Measurements from ENCODE around the gene CCNQ.

Gene CCNQ

DNA sequence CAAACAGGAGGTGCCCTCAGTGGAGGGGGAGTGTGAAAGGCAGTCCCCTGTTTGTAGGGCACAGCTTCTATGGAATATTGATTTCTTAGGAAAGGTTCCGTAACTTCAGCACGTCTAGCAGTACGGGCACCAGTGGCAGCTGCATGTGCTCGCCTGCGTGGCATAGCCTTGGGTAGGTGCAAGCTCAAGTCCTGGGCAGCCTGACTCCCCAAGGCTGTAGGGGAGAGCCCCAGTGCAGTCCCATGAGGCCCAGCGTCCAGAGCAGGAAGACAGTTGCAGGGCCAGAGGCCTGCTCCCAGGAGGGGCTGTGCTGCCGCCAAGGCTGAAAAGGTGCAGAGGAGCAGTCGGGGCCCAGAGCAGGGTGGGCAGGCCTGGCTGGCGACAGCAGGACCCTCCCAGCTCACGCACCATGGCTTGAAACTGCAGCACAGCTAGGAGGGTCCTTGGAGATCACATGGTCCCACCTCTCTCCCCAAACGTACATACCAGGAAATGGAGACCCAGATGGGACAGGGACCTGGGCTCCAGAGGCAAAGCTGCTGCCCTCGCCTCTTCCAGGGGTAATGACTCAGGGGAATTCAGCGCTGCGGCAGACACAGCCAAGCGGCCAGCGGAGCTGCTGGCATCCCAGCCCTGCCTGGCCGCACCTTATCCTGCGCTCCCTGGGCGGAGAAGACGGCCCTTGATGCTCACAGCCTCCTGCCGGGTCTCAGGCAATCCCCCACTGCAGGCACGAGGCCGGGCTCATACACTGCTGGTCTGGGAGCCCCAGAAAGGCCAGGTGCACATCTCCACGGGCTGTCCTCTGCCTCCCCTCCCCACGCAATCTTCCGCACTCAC lies 42.0 kb upstream of the CCNQ start:
- FAIRE-seq (no peak), DNase-seq (ENCODE audit: insufficient read length, low spot score) (no peak)
- TF ChIP-seq POLR2A (IDR thresholded peaks at IDR 0.05; ENCODE audit: low read depth, low read length), result no peak

GRCh38 chrX:153640045-153640686 lies 41.2 kb upstream of the CCNQ start:
- DNase-seq (ENCODE audit: insufficient read length, low spot score), result no peak
- FAIRE-seq, result no peak
- no peak for TF ChIP-seq POLR2A (IDR thresholded peaks at IDR 0.05; ENCODE audit: low read depth, low read length)

GRCh38 chrX:153639177-153640044 lies 40.5 kb upstream of the CCNQ start:
- DNase-seq (ENCODE audit: insufficient read length, low spot score), result no peak
- FAIRE-seq, result no peak
- no peak for TF ChIP-seq POLR2A (IDR thresholded peaks at IDR 0.05; ENCODE audit: low read depth, low read length)

DNA sequence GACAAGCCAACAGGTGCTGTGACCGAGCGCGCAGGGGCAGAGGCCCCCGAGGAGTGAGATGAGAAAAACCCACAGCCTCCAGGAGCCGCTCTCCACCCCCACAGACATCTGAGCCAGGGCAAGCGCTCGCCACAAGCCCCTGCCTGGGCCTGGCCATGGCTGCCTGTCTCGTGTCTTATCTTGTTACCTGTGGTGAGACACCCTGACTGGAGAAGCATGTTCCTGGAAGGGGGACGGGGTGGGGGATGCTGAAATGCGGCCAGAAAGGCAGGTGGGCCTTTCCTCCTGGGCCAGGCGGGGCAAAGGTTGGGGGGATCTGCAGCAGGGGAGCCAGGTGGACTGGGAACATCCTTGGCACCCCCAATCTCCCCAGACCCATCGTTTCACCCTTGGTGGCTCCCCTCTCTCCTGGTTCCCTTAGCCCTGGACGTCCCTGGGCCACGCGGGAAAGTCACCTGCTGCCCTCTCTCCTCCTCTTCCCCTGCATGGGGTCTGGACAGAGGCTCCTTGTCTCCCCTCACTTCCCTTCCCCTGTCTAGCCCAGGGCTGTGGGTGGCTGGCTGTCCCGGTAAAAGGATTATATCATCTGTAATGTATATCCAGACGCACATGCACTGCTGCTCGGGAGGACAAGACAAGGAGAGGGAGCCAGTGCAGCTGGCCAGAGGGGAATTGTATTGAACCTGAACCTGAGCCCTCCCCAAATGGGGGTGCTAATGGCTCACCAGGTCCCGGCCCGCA lies 39.7 kb upstream of the CCNQ start:
- FAIRE-seq, result no peak
- no peak for TF ChIP-seq POLR2A (IDR thresholded peaks at IDR 0.05; ENCODE audit: low read depth, low read length)
- no peak for DNase-seq (ENCODE audit: insufficient read length, low spot score)

- FAIRE-seq, result no peak
- TF ChIP-seq POLR2A (IDR thresholded peaks at IDR 0.05; ENCODE audit: low read depth, low read length), result no peak
- DNase-seq (ENCODE audit: insufficient read length, low spot score), result no peak
Measured at GRCh38 chrX:153638041-153638371, 39.1 kb upstream of the CCNQ start.

- no peak for DNase-seq (ENCODE audit: insufficient read length, low spot score)
- no peak for TF ChIP-seq POLR2A (IDR thresholded peaks at IDR 0.05; ENCODE audit: low read depth, low read length)
- no peak for FAIRE-seq
Measured at GRCh38 chrX:153637121-153638040, 38.4 kb upstream of the CCNQ start.

- FAIRE-seq (no peak), DNase-seq (ENCODE audit: insufficient read length, low spot score) (no peak)
- no peak for TF ChIP-seq POLR2A (IDR thresholded peaks at IDR 0.05; ENCODE audit: low read depth, low read length)
Measured at GRCh38 chrX:153636716-153637115, 37.8 kb upstream of the CCNQ start.

DNA sequence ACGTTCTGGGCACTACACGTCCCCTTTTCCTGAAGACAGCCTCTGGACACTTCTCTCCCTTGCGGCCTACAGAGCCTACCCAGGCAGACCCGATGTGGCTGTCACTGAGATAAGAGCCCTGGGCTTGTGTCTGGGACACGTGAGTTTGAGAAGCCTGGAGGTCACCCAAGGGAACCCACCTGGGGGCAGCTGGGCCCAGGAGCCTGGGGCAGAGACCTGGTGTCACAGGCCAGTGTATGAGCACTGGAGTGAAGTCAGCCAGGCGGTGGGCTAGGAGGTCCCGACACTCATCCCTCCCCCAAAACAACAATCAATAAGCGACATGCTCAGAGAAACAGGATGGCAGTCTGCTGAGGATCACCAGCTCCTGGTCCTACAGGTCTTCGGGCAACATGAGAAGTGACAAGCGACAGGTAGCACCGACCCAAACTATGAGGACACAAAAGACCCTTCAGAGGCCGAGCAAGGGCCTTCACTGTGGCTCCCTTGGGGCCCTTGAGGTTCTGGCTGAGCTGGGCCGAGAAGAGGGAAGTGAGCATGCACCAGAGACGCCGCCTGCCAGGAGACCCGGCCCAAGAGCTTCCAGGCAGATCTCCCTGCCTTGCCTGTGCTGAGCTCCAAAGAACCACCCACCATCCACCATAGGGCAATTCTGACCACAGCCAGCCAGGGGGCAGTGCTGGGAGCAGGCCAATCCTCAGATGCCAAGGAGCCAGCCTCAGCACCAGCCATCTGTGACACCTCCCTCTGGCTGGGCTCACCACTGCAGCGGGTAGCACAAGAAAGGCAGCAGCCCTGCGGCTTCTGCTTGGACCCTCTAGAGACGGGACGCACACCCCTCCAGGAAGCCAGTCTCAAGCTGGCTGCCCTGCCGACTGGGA lies 37.1 kb upstream of the CCNQ start:
- TF ChIP-seq POLR2A (IDR thresholded peaks at IDR 0.05; ENCODE audit: low read depth, low read length), result no peak
- DNase-seq (ENCODE audit: insufficient read length, low spot score), result peak; percentile 77
- FAIRE-seq, result no peak

DNA sequence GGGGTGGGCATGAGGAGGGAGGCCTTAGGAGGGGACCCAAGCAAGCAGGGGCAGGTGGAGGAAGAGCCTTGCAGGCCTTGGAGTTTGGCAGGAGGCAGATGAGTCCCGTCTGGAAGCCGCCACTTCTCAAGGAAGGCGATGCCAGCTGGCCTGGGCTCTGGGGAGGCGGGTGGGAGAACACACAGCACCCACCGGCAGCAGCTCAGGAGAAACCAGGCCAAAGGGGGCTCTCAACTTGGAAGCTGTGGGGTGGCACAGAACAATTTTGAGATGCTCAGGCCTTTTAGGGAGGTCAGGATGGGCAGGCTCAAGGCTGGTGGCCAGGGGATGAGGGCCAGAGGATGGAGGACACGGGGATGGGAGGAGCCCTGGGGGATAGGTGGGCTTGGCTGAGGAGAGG lies 36.4 kb upstream of the CCNQ start:
- no peak for DNase-seq (ENCODE audit: insufficient read length, low spot score)
- no peak for TF ChIP-seq POLR2A (IDR thresholded peaks at IDR 0.05; ENCODE audit: low read depth, low read length)
- no peak for FAIRE-seq

DNA sequence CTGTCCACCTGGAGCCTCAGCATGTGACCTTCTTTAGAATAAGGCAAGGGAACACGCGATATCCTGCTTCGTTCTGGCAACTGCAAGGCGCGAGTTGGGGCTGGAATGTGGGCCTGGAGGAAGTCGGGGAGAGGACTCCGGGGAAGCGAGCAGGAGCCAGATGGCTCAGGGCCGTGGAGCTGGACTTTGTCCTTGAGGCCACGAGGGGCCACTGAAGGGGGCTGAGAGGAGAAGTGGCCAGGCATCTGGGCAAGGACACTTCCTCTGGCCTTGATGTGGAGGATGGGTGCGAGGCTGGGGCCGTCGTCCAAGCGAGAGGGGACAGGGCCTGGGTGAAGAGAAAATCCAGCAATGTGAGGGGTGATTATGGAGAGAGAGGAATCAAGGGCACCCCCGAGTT lies 35.9 kb upstream of the CCNQ start:
- DNase-seq (ENCODE audit: insufficient read length, low spot score), result no peak
- no peak for TF ChIP-seq POLR2A (IDR thresholded peaks at IDR 0.05; ENCODE audit: low read depth, low read length)
- no peak for FAIRE-seq

DNA sequence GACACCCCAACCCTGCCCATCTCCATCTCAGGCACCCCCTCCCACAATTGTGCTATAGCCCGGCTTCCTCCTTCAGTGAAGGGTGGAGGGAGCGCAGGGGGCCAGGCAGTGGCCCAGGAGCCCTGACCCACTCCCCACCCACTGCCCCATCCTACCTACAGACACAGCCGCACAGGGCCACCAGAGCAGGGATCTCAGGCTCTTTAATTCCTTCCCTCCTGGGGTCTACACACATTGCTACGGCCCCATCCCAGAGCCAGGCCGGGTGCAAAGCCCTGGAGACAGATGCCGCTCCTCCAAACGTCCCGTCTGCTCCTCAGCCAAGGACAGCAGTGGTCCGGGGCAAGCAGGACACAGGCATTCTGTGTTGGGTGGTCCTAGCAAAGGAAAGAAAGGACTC lies 35.3 kb upstream of the CCNQ start:
- no peak for TF ChIP-seq POLR2A (IDR thresholded peaks at IDR 0.05; ENCODE audit: low read depth, low read length)
- FAIRE-seq, result no peak

More for the DNA sequence above, 35.3 kb upstream of the CCNQ start:
- no peak for DNase-seq (ENCODE audit: insufficient read length, low spot score)

Data from H54 (cell line).